Measurements from ENCODE around the gene LRRC9. TPM values are rescaled to one million over a fixed set of nuclear protein-coding genes. Genes with fewer than 3 reads are reported as not detected.
"Not testable (repeated sequence)": the region's sequence is repeated elsewhere in the genome, so short reads cannot be mapped to it uniquely, and the experiment has no call there.

Gene LRRC9
- total RNA-seq, 1 donor from 2014 or later: not detected

- H3K27ac Mint-ChIP-seq: no peak overlapping the region
- no peak for ATAC-seq (ENCODE audit: low read depth)
- no peak for DNase-seq
- no peaks in the 10 kb centered on the region for H3K4me1 Mint-ChIP-seq
- H3K4me3 Mint-ChIP-seq: no peak overlapping the region
- ChIA-PET CTCF (no interaction called here), POLR2A (no interaction called here)
- intact Hi-C loops (cut with micrococcal nuclease): loop anchor here (2.0 kb wide), 1 partner anchor 35 kb away; no protein-coding TSS in a partner anchor
- peaks cover 7% of the 10 kb centered on the region for H3K27me3 Mint-ChIP-seq
- H3K9me3 Mint-ChIP-seq: peaks cover 4% of the 10 kb centered on the region
- no peak for TF ChIP-seq CTCF (IDR thresholded peaks at IDR 0.05)
- H3K36me3 Mint-ChIP-seq (ENCODE audit: low read depth): no peaks in the 10 kb centered on the region
Observed at GRCh38 chr14:60021619-60022018, 101.7 kb downstream of the LRRC9 start.

GRCh38 chr14:60025571-60025970, 105.6 kb downstream of the LRRC9 start:
- H3K4me3 Mint-ChIP-seq: no peak overlapping the region
- H3K27me3 Mint-ChIP-seq: peaks cover 9% of the 10 kb centered on the region
- ChIA-PET POLR2A (no interaction called here), CTCF (no interaction called here)
- no peak overlapping the region for H3K27ac Mint-ChIP-seq
- peaks cover 4% of the 10 kb centered on the region for H3K9me3 Mint-ChIP-seq
- ATAC-seq (ENCODE audit: low read depth) (no peak), DNase-seq (no peak)
- no peak for TF ChIP-seq CTCF (IDR thresholded peaks at IDR 0.05)
- intact Hi-C loops (cut with micrococcal nuclease): no loop called here
- H3K4me1 Mint-ChIP-seq: no peaks in the 10 kb centered on the region
- H3K36me3 Mint-ChIP-seq (ENCODE audit: low read depth): no peaks in the 10 kb centered on the region

- no peaks in the 10 kb centered on the region for H3K36me3 Mint-ChIP-seq (ENCODE audit: low read depth)
- intact Hi-C loops (cut with micrococcal nuclease): no loop called here
Observed at GRCh38 chr14:60035177-60035576, 115.2 kb downstream of the LRRC9 start.

GRCh38 chr14:60047976-60048375, 128.0 kb downstream of the LRRC9 start:
- POLR2A ChIA-PET; H3K4me1 Mint-ChIP-seq; CTCF ChIA-PET; H3K36me3 Mint-ChIP-seq (ENCODE audit: low read depth); H3K4me3 Mint-ChIP-seq; DNase-seq; H3K27ac Mint-ChIP-seq; ATAC-seq (ENCODE audit: low read depth); intact Hi-C loops (cut with micrococcal nuclease): not testable (repeated sequence)
- H3K9me3 Mint-ChIP-seq: peaks cover 16% of the 10 kb centered on the region
- peaks cover 17% of the 10 kb centered on the region for H3K27me3 Mint-ChIP-seq

More at GRCh38 chr14:60035177-60035576, 115.2 kb downstream of the LRRC9 start:
- no peak for TF ChIP-seq CTCF (IDR thresholded peaks at IDR 0.05)
- Mint-ChIP-seq H3K9me3 (peaks cover 3% of the 10 kb centered on the region), H3K27ac (no peak overlapping the region), H3K4me1 (no peaks in the 10 kb centered on the region), H3K27me3 (peaks cover 7% of the 10 kb centered on the region), H3K4me3 (no peak overlapping the region)
- ATAC-seq (ENCODE audit: low read depth): no peak
- no peak for DNase-seq
- ChIA-PET POLR2A (no interaction called here), CTCF (no interaction called here)

- CTCF ChIA-PET: no interaction called here
- intact Hi-C loops (cut with micrococcal nuclease): no loop called here
- H3K27ac Mint-ChIP-seq: no peak overlapping the region
- peak; percentile 31 for ATAC-seq (ENCODE audit: low read depth)
- H3K27me3 Mint-ChIP-seq: peaks cover 19% of the 10 kb centered on the region
- POLR2A ChIA-PET: no interaction called here
- no peak overlapping the region for H3K4me3 Mint-ChIP-seq
- no peaks in the 10 kb centered on the region for H3K9me3 Mint-ChIP-seq
- no peaks in the 10 kb centered on the region for H3K36me3 Mint-ChIP-seq (ENCODE audit: low read depth)
- H3K4me1 Mint-ChIP-seq: peaks cover 5% of the 10 kb centered on the region
- no peak for TF ChIP-seq CTCF (IDR thresholded peaks at IDR 0.05)
- DNase-seq: no peak
Observed at GRCh38 chr14:60051721-60052221, 131.8 kb downstream of the LRRC9 start.

GRCh38 chr14:60058087-60058486, 138.1 kb downstream of the LRRC9 start:
- intact Hi-C loops (cut with micrococcal nuclease): no loop called here
- TF ChIP-seq CTCF (IDR thresholded peaks at IDR 0.05): no peak

More at GRCh38 chr14:60058087-60058486, 138.1 kb downstream of the LRRC9 start:
- no peaks in the 10 kb centered on the region for H3K9me3 Mint-ChIP-seq
- no peak overlapping the region for H3K27ac Mint-ChIP-seq
- CTCF ChIA-PET: interaction anchor here (1.0 kb wide), 1 partner anchor 16 kb away, joined by 3 read pairs; no protein-coding TSS in a partner anchor
- ATAC-seq (ENCODE audit: low read depth): no peak
- no peaks in the 10 kb centered on the region for H3K4me1 Mint-ChIP-seq
- no peak overlapping the region for H3K4me3 Mint-ChIP-seq
- peaks cover 17% of the 10 kb centered on the region for H3K27me3 Mint-ChIP-seq
- DNase-seq: no peak
- H3K36me3 Mint-ChIP-seq (ENCODE audit: low read depth): no peaks in the 10 kb centered on the region
- POLR2A ChIA-PET: no interaction called here
